NOMO-1 (cell line): Measurements from ENCODE around the gene NGDN.

Experiments used
- DNase-seq, 2 experiments: peaks; one replicate each; lab custom pipeline; 2025; ENCODE audit not compliant: unreplicated experiment in 2 of 2; lab: John Stamatoyannopoulos, UW

The NGDN gene

GRCh38 chr14:23468704-23469126, 788 bp upstream of the NGDN start:
- no peak for DNase-seq

- DNase-seq: no peak
Measured at GRCh38 chr14:23469906-23470403, 452 bp downstream of the NGDN start.

GRCh38 chr14:23470947-23471346, 1.4 kb downstream of the NGDN start:
- DNase-seq: no peak

- peak; percentile 23 to 67 for DNase-seq
Measured at GRCh38 chr14:23478109-23478759, 8.7 kb downstream of the NGDN start.

- DNase-seq: no peak
Measured at GRCh38 chr14:23481362-23481970, 12.0 kb downstream of the NGDN start.

- no peak for DNase-seq
Measured at GRCh38 chr14:23481979-23482822, 12.7 kb downstream of the NGDN start.

GRCh38 chr14:23482823-23483148, 13.3 kb downstream of the NGDN start:
- no peak for DNase-seq

GRCh38 chr14:23483236-23483854, 13.8 kb downstream of the NGDN start:
- DNase-seq: no peak

- DNase-seq: no peak
Measured at GRCh38 chr14:23485326-23485725, 15.8 kb downstream of the NGDN start.

- no peak for DNase-seq
Measured at GRCh38 chr14:23486036-23486435, 16.5 kb downstream of the NGDN start.

GRCh38 chr14:23487216-23487615, 17.7 kb downstream of the NGDN start:
- DNase-seq: no peak

- no peak for DNase-seq
Measured at GRCh38 chr14:23492618-23493272, 23.2 kb downstream of the NGDN start.

GRCh38 chr14:23494223-23494622, 24.7 kb downstream of the NGDN start:
- no peak for DNase-seq

- DNase-seq: no peak
Measured at GRCh38 chr14:23512156-23512555, 42.7 kb downstream of the NGDN start.

- no peak for DNase-seq
Measured at GRCh38 chr14:23513005-23513817, 43.7 kb downstream of the NGDN start.

- DNase-seq: no peak
Measured at GRCh38 chr14:23513818-23514643, 44.5 kb downstream of the NGDN start.

GRCh38 chr14:23514644-23514957, 45.1 kb downstream of the NGDN start:
- DNase-seq: no peak

GRCh38 chr14:23517650-23518326, 48.3 kb downstream of the NGDN start:
- DNase-seq: no peak

- DNase-seq: no peak
Measured at GRCh38 chr14:23518709-23519108, 49.2 kb downstream of the NGDN start.
